Cardiac fibroblast (primary cell): Measurements from ENCODE around the gene RPL9.
"Not testable (repeated sequence)": the region's sequence is repeated elsewhere in the genome, so short reads cannot be mapped to it uniquely, and the experiment has no call there.

Source experiments
- DNase-seq, 2 donors: peaks; one replicate each; pipeline versions ENCODE4 v3.0.0 to v3.0.0-alpha.2; 2010; ENCODE audit warnings: low read depth in 2 of 2
- H3K4me3 ChIP-seq, 2 donors: replicated peaks in 1 of 2; 1 replicate in 1 of 2; 2 replicates in 1 of 2; pipeline ENCODE4 v1.5.1; 2011; ENCODE audit warnings: low read depth in 2 of 2, low read length in 2 of 2, mild to moderate bottlenecking in 2 of 2, moderate library complexity in 1 of 2
- TF ChIP-seq, protein P1 (sequence below): IDR thresholded peaks from one replicate; pipeline ENCODE4 v1.5.1; 2011; ENCODE audit warnings: low read depth, mild to moderate bottlenecking, low read length, inconsistent platforms

RPL9 gene

DNA sequence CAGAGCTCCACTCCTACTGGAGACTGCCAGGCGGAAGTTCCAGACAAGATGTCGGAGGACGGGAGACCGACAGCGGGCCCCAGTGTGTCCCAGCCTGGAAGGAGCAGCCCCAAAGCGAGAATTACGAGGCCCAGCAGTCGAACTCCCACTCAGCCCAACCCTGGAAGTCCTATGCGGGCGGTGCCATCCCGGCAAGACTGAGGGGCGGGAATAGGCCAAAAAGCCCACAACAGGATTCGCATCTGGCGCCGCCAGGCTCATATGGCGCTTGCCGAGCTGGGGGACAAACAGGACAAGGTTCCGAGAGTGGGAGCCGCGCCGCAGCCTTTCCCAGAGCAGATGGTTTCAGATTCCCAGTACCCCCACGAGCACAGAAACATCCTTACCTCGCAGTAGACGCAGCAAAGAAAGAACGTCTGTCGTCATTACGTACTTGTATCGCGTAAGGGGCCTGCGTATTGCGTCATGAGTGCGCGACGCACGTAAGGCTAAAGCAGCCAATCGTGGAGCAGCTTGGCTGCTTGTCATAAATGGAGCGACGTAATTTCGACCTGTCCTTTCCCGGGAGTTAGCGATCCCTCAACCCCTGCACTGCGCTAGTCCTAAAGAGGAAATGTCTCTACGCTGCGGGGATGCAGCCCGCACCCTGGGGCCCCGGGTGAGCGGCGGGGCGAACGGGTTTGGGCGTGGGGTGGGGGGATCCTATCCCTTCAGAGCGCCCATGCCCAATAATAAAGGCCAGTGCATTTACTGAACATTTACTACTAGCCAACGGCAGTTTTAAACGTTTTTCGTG lies at the start of gene RPL9, which contains the start of gene LIAS:
RPL9 (minus strand) TSS at position 418 of the 796 bp plus-strand sequence. CDS start 483 bp downstream, outside the sequence.
LIAS (plus strand) TSS at position 552 of the 796 bp plus-strand sequence; CDS start at position 614, 62 bp downstream.
- TF ChIP-seq, protein P1, sequence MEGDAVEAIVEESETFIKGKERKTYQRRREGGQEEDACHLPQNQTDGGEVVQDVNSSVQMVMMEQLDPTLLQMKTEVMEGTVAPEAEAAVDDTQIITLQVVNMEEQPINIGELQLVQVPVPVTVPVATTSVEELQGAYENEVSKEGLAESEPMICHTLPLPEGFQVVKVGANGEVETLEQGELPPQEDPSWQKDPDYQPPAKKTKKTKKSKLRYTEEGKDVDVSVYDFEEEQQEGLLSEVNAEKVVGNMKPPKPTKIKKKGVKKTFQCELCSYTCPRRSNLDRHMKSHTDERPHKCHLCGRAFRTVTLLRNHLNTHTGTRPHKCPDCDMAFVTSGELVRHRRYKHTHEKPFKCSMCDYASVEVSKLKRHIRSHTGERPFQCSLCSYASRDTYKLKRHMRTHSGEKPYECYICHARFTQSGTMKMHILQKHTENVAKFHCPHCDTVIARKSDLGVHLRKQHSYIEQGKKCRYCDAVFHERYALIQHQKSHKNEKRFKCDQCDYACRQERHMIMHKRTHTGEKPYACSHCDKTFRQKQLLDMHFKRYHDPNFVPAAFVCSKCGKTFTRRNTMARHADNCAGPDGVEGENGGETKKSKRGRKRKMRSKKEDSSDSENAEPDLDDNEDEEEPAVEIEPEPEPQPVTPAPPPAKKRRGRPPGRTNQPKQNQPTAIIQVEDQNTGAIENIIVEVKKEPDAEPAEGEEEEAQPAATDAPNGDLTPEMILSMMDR: no peak

DNA sequence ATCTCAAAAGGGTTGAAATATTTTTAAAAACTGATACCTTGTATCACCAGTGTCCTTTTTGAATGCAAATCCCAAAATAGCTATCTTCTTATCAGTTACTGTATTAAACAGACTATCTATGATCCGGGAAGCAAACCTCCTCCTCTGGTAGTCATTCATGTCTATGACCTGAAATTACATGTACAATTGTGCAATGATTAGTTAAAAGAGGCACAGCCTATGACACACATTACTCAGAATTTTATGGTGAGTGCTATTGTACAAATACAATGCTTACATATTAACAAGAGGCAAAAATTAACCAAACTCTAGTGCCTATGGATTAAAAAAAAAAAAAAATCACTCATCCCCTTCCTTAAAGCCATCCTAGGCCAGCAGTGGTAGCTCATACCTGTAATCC lies 46.9 kb upstream of the RPL9 start:
- TF ChIP-seq, protein P1: no peak
- H3K4me3 ChIP-seq: no peak overlapping the region
- DNase-seq: peak in 1 of 2 donors; percentile 46

More for the DNA sequence above, at the start of gene RPL9, which contains the start of gene LIAS:
- DNase-seq: peak; percentile 100
- peak within 1 kb of the TSS; percentile 82 to 85 for H3K4me3 ChIP-seq

DNA sequence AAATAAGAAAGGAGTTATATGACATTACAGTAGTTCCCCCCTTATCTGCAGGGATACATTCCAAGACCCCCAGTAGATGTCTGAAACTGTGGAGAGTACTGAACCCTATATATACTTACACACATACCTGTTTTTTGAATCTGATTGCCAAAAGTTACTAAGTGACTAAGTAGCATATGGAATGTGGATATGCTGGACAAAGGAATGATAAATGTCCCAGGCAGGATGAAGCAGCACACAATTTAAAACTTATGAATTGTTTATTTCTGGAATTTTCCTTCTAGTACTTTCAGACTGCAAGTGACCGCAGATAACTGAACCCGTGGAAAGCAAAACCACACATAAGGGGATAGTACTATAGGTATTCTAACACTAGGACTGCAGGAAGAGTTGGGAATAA lies 45.8 kb upstream of the RPL9 start:
- DNase-seq: no peak
- H3K4me3 ChIP-seq: no peak overlapping the region
- TF ChIP-seq, protein P1: no peak

DNA sequence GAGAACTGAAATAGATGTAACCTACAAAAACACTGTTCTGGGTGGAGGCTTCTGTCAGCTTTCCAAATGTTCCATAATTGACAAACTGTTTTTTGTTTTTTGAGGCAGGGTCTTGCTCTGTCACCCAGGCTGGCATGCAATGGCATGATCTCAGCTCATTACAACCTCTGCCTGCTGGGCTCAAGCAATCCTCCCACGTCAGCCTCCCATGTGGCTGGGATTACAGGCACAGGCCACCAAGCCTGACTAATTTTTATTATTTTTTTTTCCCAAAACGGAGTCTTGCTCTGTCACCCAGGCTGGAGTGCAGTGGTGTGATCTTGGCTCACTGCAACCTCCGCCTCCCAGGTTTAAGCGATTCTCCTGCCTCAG lies 43.9 kb upstream of the RPL9 start:
- not testable (repeated sequence) for H3K4me3 ChIP-seq
- peak in 1 of 2 donors; percentile 79 for DNase-seq

DNA sequence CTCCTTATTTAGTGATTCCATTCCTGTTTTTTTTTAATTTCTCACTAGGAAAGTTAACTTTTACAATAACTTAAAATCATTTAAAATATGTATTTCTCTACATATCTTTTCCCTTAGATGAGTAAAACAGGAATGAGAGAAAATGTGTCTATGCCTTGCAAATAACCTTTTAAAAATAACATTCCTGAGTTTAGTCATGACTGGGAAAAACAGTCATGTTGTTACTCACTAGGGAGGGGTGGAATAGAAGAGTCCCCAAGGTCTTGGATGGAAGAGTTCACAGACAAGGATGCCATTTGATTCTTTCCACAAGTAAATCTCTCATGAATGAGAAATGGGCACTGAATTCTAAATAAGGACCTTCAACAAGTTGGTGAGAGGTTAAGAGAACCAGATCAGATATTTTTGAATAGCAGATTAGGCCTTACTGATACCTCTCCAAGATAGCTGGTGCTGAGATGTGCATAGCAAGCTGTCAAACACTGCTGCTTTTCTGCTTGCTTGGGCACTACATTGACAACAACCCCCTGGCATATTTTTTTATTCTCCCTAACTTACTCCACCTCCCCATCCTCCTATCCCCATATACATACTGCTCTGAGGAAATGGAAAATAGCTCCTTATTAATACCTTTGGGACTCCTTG lies 43.4 kb upstream of the RPL9 start:
- DNase-seq: peak; percentile 60 to 94
- TF ChIP-seq, protein P1: no peak

DNA sequence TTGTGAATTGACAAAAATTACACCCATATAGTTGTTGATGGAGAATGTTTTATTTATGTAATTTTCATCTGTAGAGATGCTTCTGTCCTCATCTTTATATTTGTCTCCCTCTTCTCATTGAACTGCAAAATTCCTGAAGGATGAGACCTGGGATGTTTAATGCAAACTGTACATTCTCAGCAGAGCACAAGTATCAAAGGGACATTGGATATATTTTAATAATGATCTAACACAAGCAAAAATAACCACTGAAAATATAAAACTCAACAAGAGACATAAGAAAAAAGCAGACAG lies 40.0 kb upstream of the RPL9 start:
- TF ChIP-seq, protein P1: no peak
- no peak for DNase-seq
- H3K4me3 ChIP-seq: no peak overlapping the region

More for the DNA sequence above, 43.4 kb upstream of the RPL9 start:
- H3K4me3 ChIP-seq: no peak overlapping the region

DNA sequence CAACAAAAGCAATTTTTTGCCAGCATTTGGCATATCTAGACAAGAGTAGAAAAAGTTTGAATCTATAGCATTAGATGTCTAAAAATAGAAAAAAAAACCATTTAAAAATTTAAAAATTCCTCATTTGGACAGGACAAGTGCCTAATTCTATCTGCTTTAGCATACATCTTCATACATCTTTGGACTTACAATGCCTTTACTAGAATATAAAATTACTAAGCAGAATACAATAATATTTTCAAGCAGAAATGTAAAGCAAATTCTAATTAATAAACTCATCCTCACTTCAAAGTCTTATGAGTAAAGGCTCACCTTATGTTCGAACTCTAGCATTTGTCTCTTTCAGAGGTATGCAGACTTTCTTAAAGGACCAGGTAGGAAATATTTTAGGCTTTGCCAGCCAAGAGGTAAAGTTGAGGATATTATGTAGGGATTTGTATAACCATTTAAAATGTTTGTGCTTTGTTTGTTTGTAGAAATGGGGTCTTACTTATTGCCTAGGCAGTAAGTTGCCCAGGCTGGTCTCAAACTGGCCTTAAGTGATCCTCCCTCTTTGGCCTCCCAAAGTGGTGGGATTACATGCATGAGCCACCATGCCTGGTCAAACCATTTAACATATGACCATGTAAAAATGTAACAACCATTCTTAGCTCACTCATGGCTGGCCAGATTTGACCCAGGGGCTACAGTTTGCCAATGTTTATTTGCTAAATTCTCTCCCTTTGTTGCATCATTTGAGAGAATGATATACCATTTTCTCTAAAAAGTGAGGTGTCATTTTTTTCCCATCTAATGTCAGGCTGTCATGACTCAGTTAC lies 39.4 kb upstream of the RPL9 start:
- DNase-seq: no peak
- TF ChIP-seq, protein P1: no peak
- no peak overlapping the region for H3K4me3 ChIP-seq
